AG09319 (cell line): ENCODE data around the gene DGAT2.

ENCODE experiments used
- DNase-seq: peaks from one replicate; pipeline ENCODE4 v3.0.0-alpha.2; 2010; ENCODE audit warnings: low read depth; ENCODE audit errors: extremely low read depth
- TF ChIP-seq, protein P1 (sequence below): IDR thresholded peaks from 2 replicates; pipeline ENCODE4 v1.5.1; 2011; ENCODE audit warnings: low read depth, mild to moderate bottlenecking, inconsistent platforms, low read length, moderate library complexity

DGAT2 gene

DNA sequence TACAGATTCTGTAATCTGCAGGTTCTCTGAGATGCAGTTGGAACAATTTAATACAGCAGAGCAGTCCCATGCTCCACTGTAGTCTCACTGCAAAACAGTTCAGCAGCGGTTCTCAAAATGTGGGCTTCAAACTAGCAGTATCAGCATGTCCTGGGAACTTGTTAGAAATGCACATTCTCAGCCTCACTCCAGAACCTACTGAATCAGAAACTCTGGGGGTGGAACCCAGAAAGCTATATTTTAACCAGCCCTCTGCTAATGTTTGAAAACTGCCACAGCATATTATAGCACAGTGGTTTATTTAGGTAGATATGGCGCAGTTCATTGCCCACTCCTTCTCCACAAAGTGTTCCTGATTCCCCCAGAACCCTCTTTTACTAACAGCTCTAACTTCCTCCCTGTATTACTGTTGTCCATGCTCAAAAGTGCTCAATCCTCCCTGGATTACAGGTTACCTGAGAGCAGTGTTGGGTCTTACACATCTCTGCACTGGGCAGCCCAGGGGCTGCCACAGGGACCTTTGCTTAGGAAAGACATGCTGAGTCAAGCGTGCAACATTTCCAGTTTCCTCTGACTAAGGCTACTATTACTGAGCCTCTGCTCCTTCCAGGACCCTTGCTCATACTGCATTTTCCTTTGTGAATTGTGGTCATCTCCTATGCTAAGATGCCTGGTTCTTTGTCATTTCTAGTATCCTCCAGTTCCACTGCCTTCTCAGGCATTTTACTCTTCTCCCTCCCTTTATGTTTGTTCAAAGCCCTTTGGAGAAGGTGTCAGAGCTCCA is 7.7 kb upstream of the DGAT2 start:
- TF ChIP-seq, protein P1, sequence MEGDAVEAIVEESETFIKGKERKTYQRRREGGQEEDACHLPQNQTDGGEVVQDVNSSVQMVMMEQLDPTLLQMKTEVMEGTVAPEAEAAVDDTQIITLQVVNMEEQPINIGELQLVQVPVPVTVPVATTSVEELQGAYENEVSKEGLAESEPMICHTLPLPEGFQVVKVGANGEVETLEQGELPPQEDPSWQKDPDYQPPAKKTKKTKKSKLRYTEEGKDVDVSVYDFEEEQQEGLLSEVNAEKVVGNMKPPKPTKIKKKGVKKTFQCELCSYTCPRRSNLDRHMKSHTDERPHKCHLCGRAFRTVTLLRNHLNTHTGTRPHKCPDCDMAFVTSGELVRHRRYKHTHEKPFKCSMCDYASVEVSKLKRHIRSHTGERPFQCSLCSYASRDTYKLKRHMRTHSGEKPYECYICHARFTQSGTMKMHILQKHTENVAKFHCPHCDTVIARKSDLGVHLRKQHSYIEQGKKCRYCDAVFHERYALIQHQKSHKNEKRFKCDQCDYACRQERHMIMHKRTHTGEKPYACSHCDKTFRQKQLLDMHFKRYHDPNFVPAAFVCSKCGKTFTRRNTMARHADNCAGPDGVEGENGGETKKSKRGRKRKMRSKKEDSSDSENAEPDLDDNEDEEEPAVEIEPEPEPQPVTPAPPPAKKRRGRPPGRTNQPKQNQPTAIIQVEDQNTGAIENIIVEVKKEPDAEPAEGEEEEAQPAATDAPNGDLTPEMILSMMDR = no peak
- no peak for DNase-seq

DNA sequence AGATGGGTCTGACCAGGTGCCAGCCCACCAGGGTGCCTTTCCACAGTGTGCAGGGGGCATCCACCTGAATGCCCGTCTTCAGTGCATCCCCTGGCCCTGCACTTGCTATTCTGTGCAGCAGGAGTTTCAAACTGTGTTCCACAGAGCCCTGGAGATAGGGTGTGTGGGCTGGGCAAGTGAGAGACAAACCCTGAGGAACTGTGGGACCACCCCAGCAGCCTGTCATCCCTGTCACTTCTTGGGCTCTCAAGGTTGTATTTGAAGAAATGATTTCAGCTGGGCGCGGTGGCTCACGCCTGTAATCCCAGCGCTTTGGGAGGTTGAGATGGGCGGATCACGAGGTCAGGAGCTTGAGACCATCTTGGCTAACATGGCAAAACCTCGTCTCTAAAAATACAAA is 6.4 kb upstream of the DGAT2 start:
- TF ChIP-seq, protein P1 = no peak
- no peak for DNase-seq

DNA sequence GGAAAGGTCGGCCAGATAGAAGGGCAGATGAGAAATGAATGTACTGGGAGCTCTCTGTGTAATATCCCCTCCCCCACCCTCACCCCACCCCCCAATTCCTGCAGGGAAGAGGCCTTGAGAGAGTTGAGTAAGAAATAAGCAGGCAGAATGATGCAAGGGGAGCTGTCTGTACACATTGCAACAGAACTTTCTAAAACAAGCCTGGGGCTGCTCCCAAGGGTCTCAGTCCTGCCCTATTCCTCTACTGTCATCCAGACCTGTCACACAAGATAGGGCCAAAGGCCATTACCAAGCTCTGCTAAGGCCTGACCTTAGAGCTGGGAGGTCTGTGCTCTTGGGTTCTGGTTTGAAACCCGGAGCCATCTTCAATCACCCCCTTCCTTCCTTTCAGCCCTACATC is 5.7 kb upstream of the DGAT2 start:
- DNase-seq = peak; percentile 34
- TF ChIP-seq, protein P1 = no peak

DNA sequence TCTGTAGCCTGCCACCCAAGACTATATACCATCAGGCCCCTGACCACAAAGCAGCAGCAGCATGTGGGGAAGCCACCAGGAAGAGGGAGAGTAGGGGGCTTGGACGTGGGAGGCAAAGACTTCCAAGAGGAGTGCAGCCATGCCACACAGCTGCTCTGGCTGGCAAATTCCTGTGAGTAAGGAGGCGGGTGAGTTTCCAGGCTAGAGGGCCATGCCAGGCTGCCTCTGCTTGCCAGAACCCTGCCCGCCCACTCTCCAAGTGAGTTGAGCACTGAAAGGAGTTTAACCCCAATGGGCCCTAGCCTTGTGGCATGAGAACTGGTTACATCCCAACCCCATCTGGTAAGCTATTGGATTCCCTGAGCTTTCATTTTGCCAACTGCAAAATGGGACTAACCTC is 4.7 kb upstream of the DGAT2 start:
- TF ChIP-seq, protein P1 = no peak
- DNase-seq = no peak

DNA sequence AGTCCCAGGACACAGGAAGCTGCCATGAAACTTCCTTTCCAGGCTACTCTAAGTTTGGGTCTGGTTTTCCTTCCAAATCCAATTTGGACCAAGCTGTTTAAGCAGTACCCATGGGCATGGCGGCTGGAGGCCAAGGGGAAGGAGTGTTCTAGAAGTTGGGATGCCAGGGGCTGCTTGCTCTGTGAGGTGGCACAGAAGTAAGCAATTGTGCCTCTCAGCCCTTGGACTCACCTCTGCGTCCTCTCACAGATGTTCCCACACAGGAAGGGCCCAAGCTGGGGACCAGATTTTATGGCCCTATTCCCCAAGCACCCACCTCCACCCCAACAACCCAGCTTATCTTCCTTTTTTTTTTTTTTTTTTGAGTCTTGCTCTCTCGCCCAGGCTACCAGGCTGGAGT is 3.5 kb upstream of the DGAT2 start:
- TF ChIP-seq, protein P1 = no peak

DNA sequence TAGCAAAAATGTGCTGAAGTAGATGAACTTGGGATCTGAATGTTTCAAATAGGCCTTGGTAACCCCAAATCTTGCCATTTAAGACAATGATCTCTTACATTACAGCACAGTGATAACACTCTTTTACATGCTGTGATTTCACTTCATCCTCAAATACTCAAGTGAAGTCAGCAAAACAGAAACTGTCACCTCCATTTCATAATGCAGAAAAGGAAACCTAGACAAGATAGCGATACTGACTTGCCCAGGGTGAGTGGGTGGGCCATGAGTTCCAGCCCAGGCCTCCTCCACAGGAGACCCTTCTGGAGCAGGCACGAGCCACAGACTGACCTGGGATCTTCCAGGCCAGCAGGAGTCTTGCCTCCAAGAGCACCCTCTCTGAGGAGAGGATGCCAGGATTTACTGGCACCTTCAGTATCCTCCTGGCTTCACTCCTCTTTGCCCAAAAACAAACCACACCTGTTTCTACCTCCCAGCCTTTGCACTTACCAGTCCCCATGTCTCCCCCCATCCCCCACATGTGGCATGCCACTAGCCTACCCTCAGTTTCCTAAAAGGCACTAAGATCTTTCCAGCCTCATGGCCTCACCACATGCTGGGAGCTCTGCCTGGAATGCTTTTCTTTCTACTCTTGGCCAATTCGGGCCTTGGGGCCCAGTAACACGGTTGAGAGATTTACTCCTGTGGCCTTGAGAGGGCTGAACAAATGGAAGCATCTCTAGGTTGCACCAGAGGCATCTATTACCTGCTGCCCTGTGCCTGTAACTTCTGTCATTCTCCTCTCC is 1.9 kb upstream of the DGAT2 start:
- DNase-seq = no peak
- TF ChIP-seq, protein P1 = no peak

More for the DNA sequence above, 3.5 kb upstream of the DGAT2 start:
- no peak for DNase-seq

DNA sequence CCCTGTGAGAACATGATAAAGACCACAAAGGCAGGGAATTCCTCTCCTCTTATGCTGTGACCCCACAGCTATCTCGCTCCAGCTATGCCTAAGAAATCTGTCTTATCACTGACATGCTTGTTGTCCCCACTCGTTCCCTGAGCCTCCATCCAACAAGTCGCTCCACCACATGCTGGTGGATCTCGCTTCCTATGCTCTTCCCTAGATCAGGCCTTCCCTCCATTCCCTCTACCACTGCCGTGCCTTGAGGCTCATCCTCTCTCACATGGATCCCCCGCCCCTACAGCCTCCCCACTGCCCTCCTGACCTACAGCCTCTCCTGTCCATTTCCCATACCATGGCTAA is 1.4 kb upstream of the DGAT2 start:
- TF ChIP-seq, protein P1 = no peak
- no peak for DNase-seq
